EL (cell line): Measurements from ENCODE around the gene THRAP3.
"Not testable (repeated sequence)": the region's sequence is repeated elsewhere in the genome, so short reads cannot be mapped to it uniquely, and the experiment has no call there.

Experiments
- DNase-seq: peaks from one replicate; pipeline ENCODE4 v3.0.0-alpha.2; 2016

Gene THRAP3

DNA sequence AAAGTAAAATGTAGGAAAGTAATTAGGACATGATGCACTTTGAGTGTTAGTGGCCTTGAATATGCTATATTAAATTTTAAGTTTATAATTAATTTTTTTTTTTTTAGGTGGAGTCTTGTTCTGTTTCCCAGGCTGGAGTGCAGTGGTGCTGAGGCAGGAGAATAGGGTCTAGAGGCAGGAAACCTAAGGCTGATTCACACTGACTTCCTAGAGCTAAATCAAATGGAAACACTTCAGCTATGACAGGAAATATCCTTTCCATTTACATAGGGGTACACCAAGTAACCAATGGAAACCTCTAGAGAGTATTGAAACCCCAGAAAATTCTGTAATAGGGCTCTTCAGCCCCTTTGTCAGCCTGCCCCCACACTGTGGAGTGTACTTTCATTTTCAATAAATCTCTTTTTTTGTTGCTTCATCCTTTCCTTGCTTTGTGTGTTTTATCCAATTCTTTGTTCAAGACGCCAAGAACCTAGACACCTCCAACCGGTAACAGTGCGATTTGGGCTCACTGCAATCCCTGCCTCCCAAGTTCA, 17.9 kb upstream of the THRAP3 start:
- no peak for DNase-seq

DNA sequence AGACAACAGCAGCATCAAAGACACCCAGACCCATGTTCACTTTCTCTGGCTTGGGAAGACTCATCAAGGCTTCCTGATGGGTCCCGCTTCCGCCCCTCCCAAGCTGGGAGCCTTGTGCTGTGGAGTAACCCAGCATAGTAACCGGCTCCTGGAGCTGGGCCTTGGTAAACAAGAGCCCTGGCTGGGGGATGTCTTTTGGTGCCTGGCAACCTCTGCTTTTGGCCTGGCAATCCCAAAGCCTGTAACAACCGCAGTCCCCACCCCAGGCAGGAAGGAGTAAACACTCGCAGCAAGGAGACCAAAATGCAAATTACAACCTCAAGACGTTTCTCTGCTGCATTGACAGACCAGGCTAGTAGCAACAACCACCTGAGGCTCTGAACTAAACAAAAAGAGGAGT, 16.9 kb upstream of the THRAP3 start:
- DNase-seq = no peak

DNA sequence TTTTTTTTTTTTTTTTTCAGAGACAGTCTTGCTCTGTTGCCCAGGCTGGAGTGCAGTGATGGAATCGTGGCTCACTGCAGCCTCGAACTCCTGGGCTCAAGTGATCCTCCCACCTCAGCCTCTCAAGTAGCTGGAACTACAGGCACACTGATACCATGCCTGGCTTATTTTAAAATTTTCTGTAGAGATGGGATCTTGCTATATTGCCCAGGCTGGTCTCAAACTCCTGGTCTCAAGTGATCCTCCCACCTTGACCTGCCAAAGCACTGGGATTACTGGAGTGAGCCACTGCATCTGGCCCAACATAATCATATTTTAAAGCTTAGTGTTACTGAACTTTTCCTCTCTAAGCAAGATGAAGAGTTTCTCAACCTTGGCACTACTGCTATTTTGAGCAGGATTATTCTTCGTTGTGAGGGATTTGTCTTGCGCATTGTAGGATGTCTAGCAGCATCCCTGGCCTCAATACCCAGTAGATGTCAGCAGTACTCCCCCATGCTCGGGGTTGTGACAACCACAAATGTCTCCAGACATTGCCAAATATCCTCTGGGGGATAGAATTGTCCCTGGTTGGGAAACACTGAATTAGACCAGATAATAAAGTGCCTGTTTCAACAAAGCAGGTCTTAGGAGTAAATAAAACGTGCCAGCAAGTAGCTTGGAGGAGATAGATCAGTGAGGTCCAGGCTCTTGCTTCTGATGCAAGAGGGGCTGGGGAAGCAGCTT, 15.1 kb upstream of the THRAP3 start:
- no peak for DNase-seq

DNA sequence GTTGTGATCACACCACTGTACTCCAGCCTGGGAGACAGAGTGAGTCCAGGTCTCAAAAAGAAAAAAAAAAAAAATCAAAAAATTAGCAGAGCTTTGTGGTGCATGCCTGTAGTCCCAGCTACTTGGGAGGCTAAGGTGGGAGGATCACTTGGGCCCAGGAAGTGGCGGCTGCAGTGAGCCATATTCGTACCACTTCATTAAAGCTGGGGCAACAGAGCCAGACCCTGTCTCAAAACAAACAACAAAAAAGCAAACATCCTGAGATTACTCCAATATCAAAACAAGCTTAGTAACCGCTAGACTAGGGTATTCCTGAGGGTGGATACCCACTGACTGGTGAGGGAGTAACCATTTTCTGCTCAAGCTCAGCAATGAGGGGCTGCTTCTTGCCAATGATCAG, 12.9 kb upstream of the THRAP3 start:
- no peak for DNase-seq

DNA sequence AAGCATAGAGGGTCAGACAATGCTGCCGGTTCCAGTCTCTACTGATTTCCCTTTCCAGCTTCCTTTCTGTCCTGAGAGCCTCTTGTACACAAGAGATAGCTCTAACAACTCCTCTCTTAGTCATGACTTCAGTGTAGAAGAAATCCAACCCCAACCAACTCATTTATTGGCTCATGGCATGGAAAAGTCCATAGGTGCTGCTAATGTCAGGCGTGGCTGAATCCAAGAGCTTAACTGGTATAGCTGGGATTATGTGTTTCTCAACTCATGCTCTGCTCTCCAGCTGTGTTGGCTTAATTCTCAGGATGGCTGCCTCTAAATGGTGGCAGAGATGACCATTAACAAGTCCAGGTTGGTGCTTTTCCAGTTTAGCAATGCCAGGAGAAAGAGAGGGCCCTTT, 12.4 kb upstream of the THRAP3 start:
- DNase-seq = no peak

DNA sequence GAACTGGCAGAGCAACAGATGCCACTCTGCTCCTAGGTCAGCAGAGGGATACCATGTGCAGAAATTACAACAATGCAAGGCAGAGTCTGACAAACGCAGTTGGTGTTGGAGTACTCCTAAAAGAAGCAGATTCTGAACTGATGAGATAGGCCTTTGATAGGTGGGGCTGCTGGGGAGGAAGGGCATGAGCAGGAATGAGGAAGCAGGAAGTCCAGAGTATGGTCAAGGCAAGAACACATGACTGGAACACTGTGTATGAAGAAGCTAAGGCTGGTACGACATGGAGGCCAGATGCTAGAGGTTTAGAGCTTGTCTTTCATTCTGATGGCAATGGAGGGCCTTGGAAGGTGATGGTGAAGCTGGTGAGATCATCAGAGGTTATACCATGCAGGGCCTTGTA, 11.5 kb upstream of the THRAP3 start:
- DNase-seq = peak; percentile 37

DNA sequence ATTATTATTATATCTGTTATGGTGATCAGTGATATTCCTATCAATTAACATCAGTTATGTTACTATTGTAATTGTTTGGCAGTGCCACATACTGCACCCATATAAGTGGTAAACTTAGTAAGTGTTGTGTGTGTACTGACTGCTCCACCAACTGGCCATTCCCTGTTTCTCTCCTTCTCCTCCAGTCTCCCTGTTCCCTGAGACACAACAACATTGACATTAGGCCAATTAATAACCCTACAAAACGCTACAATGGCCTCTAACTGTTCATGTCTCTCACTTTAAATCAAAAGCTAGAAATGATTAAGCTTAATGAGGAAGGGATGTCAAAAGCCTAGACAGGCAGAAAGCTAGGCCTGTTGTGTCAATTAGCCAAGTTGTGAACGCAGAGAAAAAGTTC, 6.6 kb upstream of the THRAP3 start:
- DNase-seq = peak; percentile 25

DNA sequence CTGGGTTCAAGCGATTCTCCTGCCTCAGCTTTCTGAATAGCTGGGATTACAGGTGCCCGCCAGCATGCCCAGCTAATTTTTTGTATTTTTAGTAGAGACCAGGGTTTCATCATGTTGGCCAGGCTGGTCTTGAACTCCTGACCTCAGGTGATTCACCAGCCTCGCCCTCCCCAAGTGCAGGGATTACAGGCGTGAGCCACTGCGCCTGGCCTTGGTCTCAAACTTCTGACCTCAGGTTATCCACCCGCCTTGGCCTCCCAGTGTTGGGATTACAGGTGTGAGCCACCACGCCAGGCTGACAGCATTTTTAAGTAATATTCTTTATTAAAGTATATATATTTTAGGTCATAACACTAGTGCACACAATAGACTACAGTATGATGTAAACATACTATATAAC, 2.3 kb upstream of the THRAP3 start:
- DNase-seq = not testable (repeated sequence)

DNA sequence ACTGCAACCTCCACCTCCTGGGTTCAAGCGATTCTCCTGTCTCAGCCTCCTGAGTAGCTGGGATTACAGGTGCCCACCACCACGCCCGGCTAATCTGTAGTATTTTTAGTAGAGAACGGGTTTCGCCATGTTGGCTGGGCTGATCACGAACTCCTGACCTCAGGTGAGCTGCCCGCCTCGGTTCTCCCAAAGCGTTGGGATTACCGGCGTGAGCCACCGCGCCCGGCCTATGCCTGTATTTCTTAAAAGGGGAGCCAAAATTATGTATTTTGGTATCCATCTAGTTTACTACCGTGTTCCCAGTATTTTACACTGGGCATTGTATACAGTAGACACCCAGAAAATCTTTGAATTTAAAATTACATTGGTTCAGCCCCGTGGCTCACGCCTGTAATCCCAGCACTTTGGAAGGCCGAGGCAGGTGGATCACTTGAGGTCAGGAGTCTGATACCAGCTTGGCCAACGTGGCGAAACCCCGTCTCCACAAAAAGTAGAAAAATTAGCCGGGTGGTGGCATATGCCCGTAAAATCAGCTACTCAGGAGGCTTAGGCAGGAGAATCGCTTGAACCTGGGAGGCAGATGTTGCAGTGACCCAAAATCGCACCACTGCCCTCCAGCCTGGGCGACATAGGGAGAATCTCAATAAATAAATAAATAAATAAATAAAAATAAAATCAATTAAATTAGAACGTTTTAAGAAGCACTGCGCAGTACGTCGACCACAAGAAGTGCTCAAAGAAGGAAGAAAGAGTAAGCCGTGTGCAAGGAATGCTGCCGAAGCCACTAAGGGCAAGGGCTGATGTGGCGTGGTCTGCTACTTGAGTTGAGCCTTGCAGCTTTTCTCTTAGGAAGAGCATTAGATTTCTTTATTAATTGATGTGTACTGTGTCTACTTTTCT, 1.5 kb upstream of the THRAP3 start:
- no peak for DNase-seq

DNA sequence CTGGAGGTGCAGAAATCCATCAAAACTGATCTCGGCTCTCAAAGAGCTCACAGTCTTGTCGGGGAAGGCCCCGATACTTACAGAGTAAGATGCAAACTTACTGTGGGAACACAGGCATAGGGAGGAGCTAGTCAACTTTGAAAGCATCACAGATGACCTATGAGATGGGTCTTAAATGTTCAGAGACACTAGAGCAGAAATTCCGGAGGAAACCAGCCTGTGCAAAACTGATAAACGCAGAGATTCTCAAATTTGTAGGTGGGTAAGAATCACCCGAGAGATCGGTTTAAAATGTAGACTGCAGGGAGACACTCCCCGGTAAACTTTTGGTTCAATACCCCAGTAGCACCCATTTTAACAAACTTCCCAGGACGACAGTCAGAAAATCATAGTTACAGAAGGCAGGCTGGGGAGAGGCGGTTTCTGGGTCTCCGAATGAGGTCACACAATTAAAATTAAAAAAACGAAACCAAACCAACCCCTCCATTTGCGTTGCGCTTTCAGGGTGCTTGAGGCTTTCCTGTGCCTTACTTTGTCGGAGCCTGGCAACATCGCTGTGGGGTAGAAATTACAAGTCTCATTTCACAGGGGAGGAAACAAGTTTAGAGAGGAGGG, 755 bp upstream of the THRAP3 start:
- DNase-seq = peak; percentile 56

DNA sequence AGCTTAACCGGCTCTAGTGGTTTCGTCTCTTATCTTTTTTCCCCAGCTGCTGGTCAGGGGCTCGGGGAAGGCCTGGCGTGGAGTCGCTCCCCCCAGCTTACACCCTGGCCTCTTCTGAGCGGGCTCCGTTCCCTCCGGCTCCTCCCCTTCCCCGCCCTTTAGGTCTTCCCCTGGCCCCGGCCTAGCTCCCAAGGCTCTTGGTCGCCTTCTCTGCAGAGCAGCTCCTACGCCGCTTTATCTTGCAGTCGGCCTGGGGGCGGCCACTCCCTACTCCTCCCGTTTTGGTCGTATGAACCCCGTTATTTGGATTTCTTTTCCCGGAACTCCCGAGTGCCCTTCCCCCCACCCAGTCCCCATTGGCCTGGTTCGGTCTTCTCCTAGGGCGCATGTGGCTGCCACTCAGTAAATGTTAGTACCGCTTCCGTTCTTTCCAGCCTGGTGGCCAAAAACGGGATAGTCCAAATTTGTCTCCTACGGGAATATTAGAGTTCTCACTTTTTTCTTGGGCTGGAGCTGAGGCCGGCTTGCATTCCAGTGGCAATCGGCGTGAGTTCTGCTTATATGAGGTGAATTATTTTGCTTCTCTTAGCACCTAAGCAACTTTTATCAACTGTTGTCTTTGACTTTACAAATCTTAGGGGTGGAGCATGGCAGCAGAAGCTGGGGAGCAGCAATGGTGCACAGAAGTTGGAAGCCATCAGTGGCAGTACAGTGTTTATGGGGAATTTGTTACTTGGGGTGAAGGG, 467 bp downstream of the THRAP3 start:
- DNase-seq = peak; percentile 91

DNA sequence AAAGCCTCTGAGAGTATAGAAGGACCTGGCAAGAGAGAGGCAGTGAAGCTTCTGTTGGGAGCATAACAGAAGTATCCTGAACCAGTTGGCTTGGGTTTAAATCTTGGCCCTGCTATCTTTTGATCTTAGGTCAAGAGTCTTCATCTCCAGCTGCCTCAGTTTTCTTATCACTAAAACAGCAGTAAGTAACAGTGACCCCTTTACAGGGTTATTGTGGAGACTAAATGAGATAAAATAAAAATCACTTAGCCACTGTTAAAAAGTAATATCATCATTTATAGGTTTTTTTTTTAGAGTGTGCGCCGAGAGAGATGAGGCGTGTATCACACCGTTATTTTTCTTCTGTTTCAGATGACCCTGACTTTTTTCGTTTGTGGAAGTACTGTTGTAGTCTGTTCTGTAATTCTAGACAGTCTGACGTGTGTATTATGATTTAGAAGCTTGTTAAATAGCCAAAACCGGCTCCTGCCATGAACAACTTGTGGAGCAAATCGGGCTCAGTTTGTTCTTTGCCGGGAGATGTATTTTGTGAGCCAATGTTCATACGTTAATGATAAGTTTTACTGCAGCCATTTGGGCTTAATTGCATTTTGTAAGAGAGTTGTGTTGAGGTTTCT, 1.1 kb downstream of the THRAP3 start:
- DNase-seq = no peak

DNA sequence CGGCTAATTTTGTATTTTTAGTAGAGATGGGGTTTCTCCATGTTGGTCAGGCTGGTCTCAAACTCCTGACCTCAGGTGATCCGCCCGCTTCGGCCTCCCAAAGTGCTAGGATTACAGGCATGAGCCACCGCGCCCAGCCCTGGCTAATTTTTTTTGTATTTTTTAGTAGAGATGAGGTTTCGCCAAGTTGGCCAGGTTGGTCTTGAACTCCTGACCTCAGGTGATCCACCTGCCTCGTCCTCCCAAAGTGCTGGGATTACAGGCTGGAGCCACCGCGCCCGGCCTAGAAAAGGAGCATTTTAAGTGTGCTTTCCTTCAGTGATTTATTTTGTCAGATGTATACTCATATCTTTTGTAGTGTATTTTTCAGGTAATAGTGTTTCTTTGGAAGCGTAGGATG, 6.0 kb downstream of the THRAP3 start:
- DNase-seq = not testable (repeated sequence)

DNA sequence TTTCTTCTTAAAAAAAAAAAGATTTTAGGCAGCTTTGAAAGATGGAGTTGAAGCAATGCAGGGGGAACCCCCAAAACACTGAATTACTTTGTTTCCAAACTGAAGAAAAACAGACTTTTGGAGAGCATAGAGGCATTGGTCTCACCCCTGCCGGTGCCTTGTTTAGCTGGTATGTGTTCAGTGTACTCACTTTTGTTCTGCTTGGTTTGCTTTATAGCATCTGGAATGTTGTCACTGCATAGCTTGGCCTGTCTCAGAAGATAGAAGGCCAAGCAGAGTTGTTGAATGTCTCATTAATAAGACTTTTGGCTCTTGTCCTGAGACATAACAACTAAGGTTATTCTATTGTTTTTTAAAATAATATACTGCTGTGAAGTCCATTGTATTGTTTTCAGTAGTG, 6.9 kb downstream of the THRAP3 start:
- no peak for DNase-seq

DNA sequence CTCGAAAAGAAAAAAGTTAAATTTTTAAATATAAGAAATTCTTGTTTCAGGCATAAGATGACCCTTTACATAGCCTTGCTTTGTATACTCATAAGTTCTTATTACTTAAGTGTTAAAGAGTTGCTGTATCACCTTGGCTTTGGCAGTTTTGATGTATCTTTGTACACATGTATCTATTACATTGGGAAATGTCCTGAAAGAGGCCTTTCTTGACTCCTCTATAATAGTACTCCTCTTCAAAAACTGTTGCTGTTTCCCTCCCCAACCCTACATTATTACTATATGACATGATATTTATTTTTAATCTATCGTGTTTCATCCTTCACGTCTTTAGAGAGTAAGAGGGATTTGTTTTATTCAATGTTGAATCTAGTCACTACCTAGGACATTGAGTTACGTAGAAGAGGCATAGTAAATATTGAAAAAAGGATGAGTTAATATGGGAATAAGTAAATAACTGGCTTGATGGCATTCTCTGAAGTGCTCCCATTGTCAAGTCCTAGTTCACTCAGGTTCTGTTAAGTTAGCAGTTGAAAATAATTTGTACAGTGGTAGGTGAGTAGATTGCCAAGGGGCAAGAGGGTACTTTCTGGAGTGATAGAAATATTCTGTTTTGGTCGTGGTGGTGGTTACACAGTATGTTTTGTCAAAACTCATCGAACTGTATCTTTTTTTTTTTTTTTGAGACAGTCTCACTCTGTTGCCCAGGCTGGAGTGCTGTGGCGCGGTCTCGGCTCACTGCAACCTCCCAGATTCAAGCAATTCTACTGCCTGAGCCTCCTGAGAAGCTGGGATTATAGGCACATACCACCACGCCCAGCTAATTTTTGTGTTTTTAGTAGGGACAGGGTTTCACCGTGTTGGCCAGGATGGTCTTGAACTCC, 8.2 kb downstream of the THRAP3 start:
- DNase-seq = no peak

DNA sequence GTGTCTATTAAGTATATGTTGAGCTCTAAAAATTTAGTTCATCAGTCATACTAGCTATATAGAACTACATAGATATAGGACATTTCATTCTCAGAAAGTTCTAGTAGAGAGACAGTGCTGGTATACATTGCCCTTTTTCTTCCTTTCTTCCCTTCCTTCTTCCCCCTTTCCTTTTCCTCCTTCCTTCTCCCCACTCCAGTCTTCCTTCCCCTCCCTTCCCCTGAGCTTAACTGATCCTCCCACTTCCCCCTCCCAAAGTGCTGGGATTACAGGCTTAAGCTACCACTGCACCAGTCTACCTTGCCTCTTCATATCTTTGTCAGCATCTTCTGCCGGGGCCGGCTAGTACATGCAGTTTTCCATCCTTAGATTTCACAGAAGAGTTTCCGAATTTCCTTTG, 12.1 kb downstream of the THRAP3 start:
- DNase-seq = no peak

DNA sequence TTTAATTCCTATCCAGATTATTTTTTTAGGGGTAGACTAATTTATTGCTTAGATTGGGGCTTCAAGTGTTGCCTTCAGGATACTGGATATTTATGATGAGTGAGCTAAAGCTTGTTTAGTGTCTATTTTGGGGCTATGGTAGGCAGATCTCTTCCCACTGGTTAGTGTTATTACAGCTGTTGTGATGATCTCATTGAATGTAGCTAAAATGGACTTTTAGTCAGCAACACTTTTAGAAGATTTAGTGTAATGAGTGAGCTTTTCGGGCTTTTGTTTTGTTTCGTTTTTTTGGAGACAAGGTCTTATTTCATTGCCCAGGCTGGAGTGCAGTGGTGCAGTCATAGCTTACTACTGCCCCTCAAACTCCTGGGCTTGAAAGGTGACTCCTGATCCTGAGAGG, 14.2 kb downstream of the THRAP3 start:
- peak; percentile 21 for DNase-seq

DNA sequence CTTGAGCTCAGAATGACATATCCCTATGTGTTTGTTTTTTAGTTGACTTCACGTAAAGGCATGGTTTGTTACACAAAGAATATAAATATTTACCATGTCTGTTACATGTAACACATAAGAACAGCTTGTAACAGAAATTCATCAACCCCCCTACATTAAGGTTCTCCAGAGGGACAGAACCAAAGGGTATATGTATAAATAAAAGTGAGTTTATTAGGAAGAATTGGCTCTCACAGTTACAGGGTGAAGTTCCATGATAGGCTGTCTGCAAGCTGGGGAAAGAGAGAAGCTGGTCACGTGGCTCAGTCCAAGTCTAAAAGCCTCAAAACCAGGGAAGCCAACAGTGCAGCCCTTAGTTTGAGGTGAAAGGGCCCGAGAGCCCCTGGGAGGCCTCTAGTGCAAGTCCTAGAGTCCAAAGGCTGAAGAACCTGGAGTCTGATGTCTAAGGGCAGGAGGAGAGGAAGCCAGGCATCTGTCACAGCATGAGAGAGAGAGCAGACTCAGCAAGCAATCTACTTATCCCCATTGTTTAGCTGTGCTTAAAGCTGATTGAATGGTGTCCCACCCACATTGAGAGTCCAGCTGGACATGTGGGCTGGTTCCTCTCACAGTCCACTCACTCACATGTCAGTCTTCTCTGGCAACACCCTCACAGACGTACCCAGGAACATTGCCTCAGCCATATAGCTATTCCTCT, 15.8 kb downstream of the THRAP3 start:
- DNase-seq = no peak

DNA sequence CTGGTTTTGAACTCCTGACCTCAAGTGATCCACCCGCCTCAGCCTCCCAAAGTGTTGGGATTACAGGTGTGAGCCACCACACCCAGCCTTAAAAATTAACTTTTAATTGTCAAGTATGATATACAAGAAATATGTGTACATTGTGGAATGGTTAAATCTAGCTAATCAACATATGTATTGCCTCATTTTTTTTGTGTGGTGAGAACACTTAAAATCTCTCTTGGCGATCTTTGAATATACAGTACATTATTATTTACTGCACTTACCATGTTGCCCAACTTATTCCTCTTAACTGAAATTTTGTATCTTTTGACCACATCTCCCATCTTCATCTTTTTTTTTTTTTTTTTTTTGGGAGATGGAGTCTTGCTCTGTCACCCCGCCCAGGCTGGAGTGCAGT, 23.3 kb downstream of the THRAP3 start:
- no peak for DNase-seq

DNA sequence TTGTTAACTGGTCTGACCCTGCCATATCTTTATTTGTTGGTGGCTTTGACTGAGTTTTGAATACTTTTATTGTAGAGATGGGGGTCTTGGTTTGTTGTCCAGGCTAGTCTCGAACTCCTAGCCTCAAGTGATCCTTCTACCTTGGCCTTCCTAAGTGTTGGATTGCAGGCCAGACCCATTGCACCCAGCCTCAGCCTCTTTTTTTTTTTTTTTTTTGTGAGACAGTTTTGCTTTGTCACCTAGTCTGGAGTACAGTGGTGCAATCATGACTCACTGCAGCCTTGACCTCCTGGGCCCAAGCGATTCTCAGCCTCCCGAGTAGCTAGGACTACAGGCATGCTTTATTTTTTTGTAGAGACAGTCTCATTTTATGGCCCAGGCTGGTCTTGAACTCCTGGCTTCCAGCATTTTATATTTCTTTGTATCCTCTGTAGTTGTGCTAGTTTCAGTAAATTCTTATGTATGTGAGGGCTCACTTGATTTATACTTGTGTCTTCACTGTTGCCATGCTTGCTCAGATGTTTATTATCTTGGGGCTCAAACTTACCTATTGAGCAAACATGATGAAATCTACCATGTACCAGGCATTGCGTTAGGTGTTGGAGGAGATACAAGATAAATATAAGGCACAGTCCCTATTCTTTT, 24.1 kb downstream of the THRAP3 start:
- DNase-seq = peak; percentile 92
